Duodenal mucosa (tissue), 2 donors: Measurements from ENCODE around the gene APCDD1L.

Source experiments
- H3K27ac ChIP-seq: one replicate; pipeline ENCODE4 v1.7.0; 2013; ENCODE audit warnings: low read depth, low read length
- H3K27me3 ChIP-seq, 2 donors: one replicate each; pipeline ENCODE4 v1.7.0; 2013; ENCODE audit warnings: low read length in 2 of 2, control low read depth in 1 of 2; ENCODE audit not compliant: insufficient read depth in 2 of 2, control insufficient read depth in 1 of 2
- H3K36me3 ChIP-seq, 2 donors: one replicate each; pipeline ENCODE4 v1.7.0; 2013; ENCODE audit warnings: low read length in 2 of 2, control low read depth in 1 of 2; ENCODE audit not compliant: insufficient read depth in 2 of 2, control insufficient read depth in 1 of 2
- H3K4me1 ChIP-seq, 2 donors: one replicate each; pipeline ENCODE4 v1.7.0; 2013; ENCODE audit warnings: low read length in 2 of 2, control low read depth in 1 of 2; ENCODE audit not compliant: insufficient read depth in 2 of 2, control insufficient read depth in 1 of 2
- H3K4me3 ChIP-seq, 2 donors: one replicate each; pipeline ENCODE4 v1.7.0; 2013; ENCODE audit warnings: low read length in 2 of 2, low read depth in 1 of 2
- H3K9ac ChIP-seq, 2 donors: one replicate each; pipeline ENCODE4 v1.7.0; 2013; ENCODE audit warnings: low read length in 2 of 2, low read depth in 1 of 2
- H3K9me3 ChIP-seq, 2 donors: one replicate each; pipeline ENCODE4 v1.7.0; 2013; ENCODE audit warnings: low read length in 2 of 2, control low read depth in 1 of 2; ENCODE audit not compliant: control insufficient read depth in 1 of 2

APCDD1L gene

GRCh38 chr20:58492074-58492718, 23.0 kb downstream of the APCDD1L start:
- Histone ChIP-seq H3K9ac (no peak overlapping the region), H3K27ac (no peak overlapping the region), H3K4me3 (no peak overlapping the region), H3K4me1 (no peaks in the 10 kb centered on the region), H3K36me3 (no peaks in the 10 kb centered on the region), H3K9me3 (no peaks in the 10 kb centered on the region), H3K27me3 (peaks cover 0 to 5% of the 10 kb centered on the region in 2 donors)

GRCh38 chr20:58486207-58486606, 29.0 kb downstream of the APCDD1L start:
- Histone ChIP-seq H3K27ac (no peak overlapping the region), H3K4me3 (no peak overlapping the region), H3K9me3 (peaks cover 6 to 7% of the 10 kb centered on the region in 2 donors), H3K9ac (no peak overlapping the region), H3K27me3 (peaks cover 0 to 2% of the 10 kb centered on the region in 2 donors), H3K4me1 (peaks cover 4 to 7% of the 10 kb centered on the region in 2 donors), H3K36me3 (no peaks in the 10 kb centered on the region)

GRCh38 chr20:58485393-58485792, 29.8 kb downstream of the APCDD1L start:
- Histone ChIP-seq H3K4me3 (no peak overlapping the region), H3K27me3 (peaks cover 0 to 2% of the 10 kb centered on the region in 2 donors), H3K4me1 (peaks cover 4 to 10% of the 10 kb centered on the region in 2 donors), H3K27ac (no peak overlapping the region), H3K36me3 (no peaks in the 10 kb centered on the region), H3K9me3 (peaks cover 6 to 7% of the 10 kb centered on the region in 2 donors), H3K9ac (no peak overlapping the region)

GRCh38 chr20:58483470-58483869, 31.7 kb downstream of the APCDD1L start:
- Histone ChIP-seq H3K27ac (no peak overlapping the region), H3K4me3 (no peak overlapping the region), H3K9ac (no peak overlapping the region), H3K27me3 (peaks cover 0 to 2% of the 10 kb centered on the region in 2 donors), H3K36me3 (no peaks in the 10 kb centered on the region), H3K4me1 (peaks cover 4 to 10% of the 10 kb centered on the region in 2 donors), H3K9me3 (peaks cover 6 to 7% of the 10 kb centered on the region in 2 donors)

GRCh38 chr20:58483051-58483450, 32.1 kb downstream of the APCDD1L start:
- peaks cover 4 to 10% of the 10 kb centered on the region in 2 donors for H3K4me1 ChIP-seq
- H3K9me3 ChIP-seq = peaks cover 7 to 9% of the 10 kb centered on the region in 2 donors
- H3K27me3 ChIP-seq = peaks cover 0 to 2% of the 10 kb centered on the region in 2 donors
- no peak overlapping the region for H3K27ac ChIP-seq
- H3K4me3 ChIP-seq = no peak overlapping the region
- H3K36me3 ChIP-seq = no peaks in the 10 kb centered on the region
- H3K9ac ChIP-seq = no peak overlapping the region

- H3K27ac ChIP-seq = no peak overlapping the region
- H3K9ac ChIP-seq = no peak overlapping the region
- no peak overlapping the region for H3K4me3 ChIP-seq
- H3K9me3 ChIP-seq = peaks cover 7 to 9% of the 10 kb centered on the region in 2 donors
- H3K27me3 ChIP-seq = peaks cover 0 to 2% of the 10 kb centered on the region in 2 donors
- H3K4me1 ChIP-seq = peaks cover 4 to 10% of the 10 kb centered on the region in 2 donors
- H3K36me3 ChIP-seq = no peaks in the 10 kb centered on the region
Measured at GRCh38 chr20:58482416-58482815, 32.8 kb downstream of the APCDD1L start.

- Histone ChIP-seq H3K27ac (no peak overlapping the region), H3K36me3 (no peaks in the 10 kb centered on the region), H3K4me3 (peak overlapping the region in 1 of 2 donors; percentile 13), H3K9ac (no peak overlapping the region), H3K4me1 (peaks cover 4 to 10% of the 10 kb centered on the region in 2 donors), H3K9me3 (peaks cover 5 to 9% of the 10 kb centered on the region in 2 donors), H3K27me3 (peaks cover 0 to 2% of the 10 kb centered on the region in 2 donors)
Measured at GRCh38 chr20:58481481-58482021, 33.6 kb downstream of the APCDD1L start.

GRCh38 chr20:58480551-58481336, 34.5 kb downstream of the APCDD1L start:
- Histone ChIP-seq H3K4me1 (peaks cover 4 to 10% of the 10 kb centered on the region in 2 donors), H3K9ac (no peak overlapping the region), H3K4me3 (no peak overlapping the region), H3K27ac (no peak overlapping the region), H3K27me3 (peaks cover 0 to 2% of the 10 kb centered on the region in 2 donors), H3K36me3 (no peaks in the 10 kb centered on the region), H3K9me3 (peaks cover 0 to 4% of the 10 kb centered on the region in 2 donors)

- peaks cover 0 to 2% of the 10 kb centered on the region in 2 donors for H3K27me3 ChIP-seq
- peaks cover 4 to 10% of the 10 kb centered on the region in 2 donors for H3K4me1 ChIP-seq
- H3K36me3 ChIP-seq = no peaks in the 10 kb centered on the region
- peaks cover 0 to 3% of the 10 kb centered on the region in 2 donors for H3K9me3 ChIP-seq
- no peak overlapping the region for H3K4me3 ChIP-seq
- no peak overlapping the region for H3K27ac ChIP-seq
- H3K9ac ChIP-seq = no peak overlapping the region
Measured at GRCh38 chr20:58479726-58480440, 35.3 kb downstream of the APCDD1L start.
